Parathyroid adenoma (tissue), 2 donors: ENCODE data around the gene UBTD2.

Experiments
- H2AFZ ChIP-seq: fragments of 300-600 bp; sonication (generic); one replicate; pipeline ENCODE4 v1.7.0; 2017; ENCODE audit warnings: antibody characterized with exemption, mild to moderate bottlenecking
- H3K27ac ChIP-seq: fragments of 300-600 bp; sonication (generic); one replicate; pipeline ENCODE4 v1.7.0; 2017
- H3K27me3 ChIP-seq: fragments of 300-600 bp; sonication (generic); one replicate; pipeline ENCODE4 v1.7.0; 2017; ENCODE audit warnings: low read length; ENCODE audit not compliant: control insufficient read depth, insufficient read depth
- H3K36me3 ChIP-seq: fragments of 300-600 bp; sonication (generic); one replicate; pipeline ENCODE4 v1.7.0; 2017; ENCODE audit warnings: low read length; ENCODE audit not compliant: control insufficient read depth, insufficient read depth
- H3K4me1 ChIP-seq: fragments of 300-600 bp; sonication (generic); one replicate; pipeline ENCODE4 v1.7.0; 2017; ENCODE audit warnings: control low read depth
- H3K4me2 ChIP-seq: fragments of 300-600 bp; sonication (generic); one replicate; pipeline ENCODE4 v1.7.0; 2017; ENCODE audit warnings: low read length
- H3K4me3 ChIP-seq: fragments of 300-600 bp; sonication (generic); one replicate; pipeline ENCODE4 v1.7.0; 2017; ENCODE audit warnings: low read depth, low read length
- H3K79me2 ChIP-seq: fragments of 300-600 bp; sonication (generic); one replicate; pipeline ENCODE4 v1.7.0; 2017; ENCODE audit warnings: control low read depth
- H3K9ac ChIP-seq: fragments of 300-600 bp; sonication (generic); one replicate; pipeline ENCODE4 v1.7.0; 2017; ENCODE audit warnings: mild to moderate bottlenecking
- H3K9me3 ChIP-seq: fragments of 300-600 bp; sonication (generic); one replicate; pipeline ENCODE4 v1.7.0; 2017; ENCODE audit warnings: low read length; ENCODE audit not compliant: control insufficient read depth
- CTCF ChIP-seq: fragments of 300-600 bp; sonication (generic); IDR thresholded peaks from one replicate; pipeline ENCODE4 v1.7.0; 2017; ENCODE audit warnings: antibody characterized with exemption, mild to moderate bottlenecking
- donor health status: primary hyperparathyroidism.

UBTD2 gene

DNA sequence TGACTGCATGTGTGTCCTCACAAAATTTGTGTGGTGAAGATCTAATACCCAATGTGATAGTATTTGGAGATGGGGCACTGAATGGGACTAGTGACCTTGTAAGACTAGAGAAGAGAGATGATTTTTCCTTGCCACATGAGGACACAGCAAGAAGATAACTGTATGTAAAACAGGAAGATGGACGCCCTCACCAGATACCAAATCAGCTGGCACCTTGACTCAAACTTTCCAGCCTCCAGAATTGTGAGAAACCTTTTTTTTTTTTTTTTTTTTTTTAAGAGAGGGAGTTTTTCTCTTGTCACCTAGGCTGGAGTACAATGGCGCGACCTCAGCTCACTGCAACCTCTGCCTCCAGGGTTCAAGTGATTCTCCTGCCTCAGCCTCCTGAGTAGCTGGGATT is 40.3 kb downstream of the UBTD2 start:
- no peak for TF ChIP-seq CTCF
- Histone ChIP-seq H3K79me2 (peaks cover 8% of the 10 kb centered on the region), H3K27me3 (no peaks in the 10 kb centered on the region), H3K4me2 (no peak overlapping the region), H3K4me1 (no peaks in the 10 kb centered on the region), H3K4me3 (no peak overlapping the region), H3K9ac (no peak overlapping the region), H3K9me3 (no peaks in the 10 kb centered on the region), H3K36me3 (no peaks in the 10 kb centered on the region), H3K27ac (no peak overlapping the region), H2AFZ (no peak overlapping the region)

DNA sequence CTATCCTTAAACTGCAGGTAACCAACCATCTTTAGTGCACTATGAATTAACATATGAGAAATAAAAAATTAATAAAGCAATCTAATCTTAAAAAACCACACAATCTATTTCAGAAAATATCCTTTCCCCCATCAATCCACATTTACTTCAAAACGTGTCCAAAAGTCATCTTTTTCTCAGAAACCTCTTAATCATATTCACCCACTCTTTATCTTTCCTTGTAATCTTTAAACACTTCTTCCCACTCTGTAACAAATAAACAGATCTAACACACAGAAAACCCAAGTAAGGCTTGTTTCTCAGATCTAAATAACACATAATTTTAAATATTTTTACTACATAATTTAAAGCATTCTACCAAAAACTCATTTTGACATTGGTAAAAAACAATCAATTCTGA is 45.2 kb downstream of the UBTD2 start:
- TF ChIP-seq CTCF, result no peak
- no peak overlapping the region for H3K9ac ChIP-seq
- no peak overlapping the region for H3K4me3 ChIP-seq
- no peak overlapping the region for H2AFZ ChIP-seq
- H3K27me3 ChIP-seq, result no peaks in the 10 kb centered on the region
- H3K79me2 ChIP-seq, result peaks cover 4% of the 10 kb centered on the region
- no peaks in the 10 kb centered on the region for H3K36me3 ChIP-seq
- H3K4me1 ChIP-seq, result peaks cover 7% of the 10 kb centered on the region
- H3K27ac ChIP-seq, result no peak overlapping the region
- no peak overlapping the region for H3K4me2 ChIP-seq
- no peaks in the 10 kb centered on the region for H3K9me3 ChIP-seq

- Histone ChIP-seq H3K79me2 (peaks cover 2% of the 10 kb centered on the region), H3K9me3 (no peaks in the 10 kb centered on the region), H3K9ac (no peak overlapping the region), H3K27ac (no peak overlapping the region), H3K36me3 (no peaks in the 10 kb centered on the region), H2AFZ (no peak overlapping the region), H3K4me1 (peaks cover 7% of the 10 kb centered on the region), H3K4me2 (no peak overlapping the region), H3K27me3 (no peaks in the 10 kb centered on the region), H3K4me3 (no peak overlapping the region)
- no peak for TF ChIP-seq CTCF
Observed at GRCh38 chr5:172235827-172236736, 47.5 kb downstream of the UBTD2 start.

DNA sequence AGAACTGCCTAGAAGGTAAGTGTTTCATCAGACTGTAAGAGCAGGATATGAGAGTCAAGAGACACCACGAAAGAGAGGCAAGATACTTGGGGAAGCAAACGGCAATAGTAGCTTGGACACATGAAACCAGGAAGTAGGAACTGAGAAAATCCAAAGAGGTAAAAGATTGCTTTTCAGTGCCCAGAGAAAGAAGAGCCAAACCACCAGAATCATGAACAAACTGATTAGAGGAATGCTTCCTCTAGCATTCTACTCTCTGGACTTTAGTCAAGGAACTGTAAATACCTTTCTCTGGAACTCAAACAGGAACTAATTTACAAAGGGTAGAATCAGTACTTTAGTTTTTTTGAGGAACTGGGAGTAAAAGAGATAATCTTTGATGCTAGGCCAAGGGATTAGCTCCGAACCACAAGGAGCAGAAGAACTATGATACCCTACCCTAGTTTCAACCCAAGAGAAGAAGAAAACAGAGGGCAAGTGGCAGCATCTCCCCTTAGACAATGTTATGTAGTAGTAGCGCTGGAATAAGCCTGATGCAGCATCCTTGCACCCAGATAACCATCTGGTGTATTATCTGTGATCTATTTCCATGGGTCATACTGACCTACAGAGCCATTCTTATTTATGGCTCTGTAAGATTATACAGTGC is 48.3 kb downstream of the UBTD2 start:
- Histone ChIP-seq H3K79me2 (peaks cover 2% of the 10 kb centered on the region), H3K4me2 (no peak overlapping the region), H3K4me1 (peaks cover 7% of the 10 kb centered on the region), H3K9ac (no peak overlapping the region), H3K4me3 (no peak overlapping the region), H3K27ac (no peak overlapping the region), H2AFZ (no peak overlapping the region), H3K9me3 (no peaks in the 10 kb centered on the region), H3K27me3 (no peaks in the 10 kb centered on the region), H3K36me3 (no peaks in the 10 kb centered on the region)
- TF ChIP-seq CTCF, result no peak
